Peyer's patch (tissue), 4 donors: ENCODE data around the gene CENPO.

Experiments used
- POLR2A ChIP-seq, 2 donors: fragments of 450-650 bp; IDR thresholded peaks; one replicate each; pipeline ENCODE4 v1.5.1; 2017; ENCODE audit warnings: antibody characterized with exemption in 2 of 2, mild to moderate bottlenecking in 2 of 2, moderate library complexity in 2 of 2
- TF ChIP-seq, protein P1 (sequence below), 6 experiments: fragments of 450-650 bp in 4 of 6; fragments of 200-600 bp in 2 of 6; sonication (generic) in 1 of 6; IDR thresholded peaks; one replicate each; pipeline ENCODE4 v1.5.1; 2017 to 2019; ENCODE audit warnings: antibody characterized with exemption in 6 of 6, mild to moderate bottlenecking in 3 of 6, moderate library complexity in 1 of 6

DNA sequence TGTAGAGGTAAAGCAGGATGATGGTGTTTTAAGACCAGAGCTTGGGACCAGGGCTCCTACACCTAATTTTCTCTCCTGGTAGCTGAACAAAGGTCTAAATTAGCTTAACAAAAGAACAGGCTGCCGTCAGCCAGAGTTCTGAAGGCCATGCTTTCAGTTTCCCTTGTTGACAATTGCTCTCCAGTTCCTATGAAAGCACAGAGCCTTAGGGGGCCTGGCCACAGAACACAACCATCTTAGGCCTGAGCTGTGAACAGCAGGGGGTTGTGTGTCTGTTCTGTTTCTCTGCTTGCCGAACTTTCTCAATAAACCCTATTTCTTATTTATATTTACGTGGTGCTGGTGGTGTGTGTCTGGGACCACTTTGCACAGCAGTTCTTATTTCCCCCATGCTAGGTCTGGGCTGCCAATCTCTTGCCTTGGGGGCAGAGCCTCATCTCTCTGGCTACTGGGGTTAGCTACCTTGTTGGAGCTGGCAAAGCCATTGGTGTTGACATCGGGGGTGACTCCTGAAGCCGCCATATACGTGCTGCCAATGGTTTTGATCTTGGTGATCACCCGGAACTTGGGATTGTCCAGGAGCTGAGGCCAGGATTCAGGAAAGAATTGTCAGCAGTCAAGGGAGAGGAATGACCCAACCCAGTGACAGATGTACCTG is 29.0 kb downstream of the CENPO start:
- TF ChIP-seq, protein P1, sequence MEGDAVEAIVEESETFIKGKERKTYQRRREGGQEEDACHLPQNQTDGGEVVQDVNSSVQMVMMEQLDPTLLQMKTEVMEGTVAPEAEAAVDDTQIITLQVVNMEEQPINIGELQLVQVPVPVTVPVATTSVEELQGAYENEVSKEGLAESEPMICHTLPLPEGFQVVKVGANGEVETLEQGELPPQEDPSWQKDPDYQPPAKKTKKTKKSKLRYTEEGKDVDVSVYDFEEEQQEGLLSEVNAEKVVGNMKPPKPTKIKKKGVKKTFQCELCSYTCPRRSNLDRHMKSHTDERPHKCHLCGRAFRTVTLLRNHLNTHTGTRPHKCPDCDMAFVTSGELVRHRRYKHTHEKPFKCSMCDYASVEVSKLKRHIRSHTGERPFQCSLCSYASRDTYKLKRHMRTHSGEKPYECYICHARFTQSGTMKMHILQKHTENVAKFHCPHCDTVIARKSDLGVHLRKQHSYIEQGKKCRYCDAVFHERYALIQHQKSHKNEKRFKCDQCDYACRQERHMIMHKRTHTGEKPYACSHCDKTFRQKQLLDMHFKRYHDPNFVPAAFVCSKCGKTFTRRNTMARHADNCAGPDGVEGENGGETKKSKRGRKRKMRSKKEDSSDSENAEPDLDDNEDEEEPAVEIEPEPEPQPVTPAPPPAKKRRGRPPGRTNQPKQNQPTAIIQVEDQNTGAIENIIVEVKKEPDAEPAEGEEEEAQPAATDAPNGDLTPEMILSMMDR (IDR thresholded peaks at IDR 0.05) = no peak
- no peak for TF ChIP-seq POLR2A (IDR thresholded peaks at IDR 0.05)
